ENCODE data around the gene PPP2R2D. TPM values are rescaled to one million over a fixed set of nuclear protein-coding genes. Genes with fewer than 3 reads are reported as not detected.
"Not testable (repeated sequence)": the region's sequence is repeated elsewhere in the genome, so short reads cannot be mapped to it uniquely, and the experiment has no call there.

The PPP2R2D gene
- polyA plus RNA-seq, 4 donors = 38.5 to 53.4 (median 41.8) TPM

GRCh38 chr10:131972474-131973071, 71.8 kb downstream of the PPP2R2D start:
- peak in 1 of 4 donors; percentile 62 for DNase-seq (ENCODE audit: low read depth in 4 of 4, low spot score in 2 of 4)

DNA sequence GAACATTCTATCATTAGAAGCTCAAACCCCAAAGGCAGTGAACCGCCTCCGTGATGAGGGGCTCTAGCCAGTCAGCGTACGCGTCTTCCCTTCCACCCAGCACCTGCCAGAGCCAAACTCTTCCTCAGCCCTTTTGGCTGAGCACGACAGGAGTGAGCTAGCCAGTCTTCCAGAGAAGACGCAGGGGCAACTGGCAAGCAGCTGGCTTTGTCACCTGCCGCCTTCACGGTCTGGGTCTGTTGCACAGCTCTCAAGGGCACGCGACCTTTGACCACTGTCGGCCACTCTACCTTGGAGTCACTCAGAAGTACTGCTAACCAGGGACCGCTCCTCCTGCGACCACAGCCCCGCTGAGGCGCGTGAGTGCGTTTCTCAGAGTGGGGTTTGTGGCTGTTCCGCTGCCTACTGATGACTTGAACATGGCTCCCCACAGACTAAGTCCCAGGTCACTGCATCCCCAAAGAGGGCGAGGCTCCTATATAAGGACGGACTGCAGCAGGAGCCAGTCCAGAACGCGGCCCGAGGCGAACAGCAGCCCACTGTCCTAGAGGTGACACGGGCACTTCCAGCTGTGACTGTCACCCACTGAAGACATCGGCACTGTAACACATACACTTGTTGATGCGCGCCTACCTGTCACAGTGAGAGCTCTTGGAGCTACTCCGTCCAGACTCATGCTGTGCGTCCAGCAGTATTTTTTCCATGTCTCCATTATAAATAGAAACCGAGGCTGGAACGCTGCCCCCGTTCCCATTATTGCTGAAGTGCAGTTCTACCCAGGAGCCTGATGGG, 72.5 kb downstream of the PPP2R2D start:
- DNase-seq (ENCODE audit: low read depth in 4 of 4, low spot score in 2 of 4) = no peak

GRCh38 chr10:131974034-131974817, 73.4 kb downstream of the PPP2R2D start:
- DNase-seq (ENCODE audit: low read depth in 4 of 4, low spot score in 2 of 4) = no peak

GRCh38 chr10:131975003-131975402, 74.2 kb downstream of the PPP2R2D start:
- DNase-seq (ENCODE audit: low read depth in 4 of 4, low spot score in 2 of 4) = no peak

DNA sequence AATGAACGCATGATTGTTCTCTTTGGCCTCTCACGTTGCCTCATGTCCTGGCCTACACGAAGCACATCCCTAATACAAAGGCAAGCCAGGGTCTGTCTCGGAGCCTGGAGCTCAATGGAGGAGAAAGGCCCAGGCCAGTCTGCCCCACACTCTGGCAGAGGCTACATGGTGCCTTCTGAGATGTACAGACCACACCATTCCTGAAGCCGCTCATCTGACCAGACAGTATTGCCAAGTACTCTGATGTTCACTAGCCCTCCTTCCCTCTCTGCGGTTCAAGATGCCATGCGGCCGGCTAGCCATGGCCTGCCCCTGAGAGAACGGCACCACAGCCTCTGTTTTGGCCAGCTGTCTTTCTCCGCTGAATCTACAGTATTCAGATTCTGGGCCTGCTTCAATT, 75.0 kb downstream of the PPP2R2D start:
- DNase-seq (ENCODE audit: low read depth in 4 of 4, low spot score in 2 of 4) = no peak

DNA sequence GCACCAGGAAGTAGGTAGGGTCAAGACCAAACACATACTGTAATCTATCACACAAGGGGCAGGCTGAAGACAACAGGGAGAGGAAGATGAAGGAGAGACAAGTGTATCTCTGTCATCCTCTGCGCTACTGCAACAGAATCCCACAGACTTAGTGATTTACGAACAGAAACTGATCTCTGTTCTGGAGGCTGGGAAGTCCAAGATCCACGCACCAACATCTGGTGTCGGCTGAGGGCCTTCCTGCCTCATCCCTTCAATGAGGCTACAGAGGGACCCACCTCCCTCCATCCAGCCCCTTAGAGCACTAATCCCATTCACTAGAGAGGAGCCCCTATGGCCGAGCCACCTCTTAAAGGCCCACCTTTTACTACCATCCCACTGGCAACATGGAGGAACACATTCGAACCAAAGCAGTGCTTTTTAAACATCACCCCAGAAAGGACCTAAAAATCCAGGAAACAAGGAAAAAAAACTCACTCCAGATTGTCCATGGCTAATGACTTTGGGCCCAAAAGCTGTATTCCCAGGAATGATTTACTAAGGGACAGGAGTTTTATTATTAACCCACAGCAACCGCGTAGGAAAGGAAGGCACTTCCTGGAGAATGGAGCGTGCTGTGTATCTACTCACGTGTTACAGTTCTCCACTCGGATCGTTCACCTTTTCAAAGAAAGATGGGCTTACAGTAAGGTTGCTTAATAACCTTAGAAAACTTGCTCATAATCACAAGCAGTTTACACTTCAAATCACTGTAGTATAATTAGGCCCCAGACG, 76.7 kb downstream of the PPP2R2D start:
- DNase-seq (ENCODE audit: low read depth in 4 of 4, low spot score in 2 of 4) = no peak

DNA sequence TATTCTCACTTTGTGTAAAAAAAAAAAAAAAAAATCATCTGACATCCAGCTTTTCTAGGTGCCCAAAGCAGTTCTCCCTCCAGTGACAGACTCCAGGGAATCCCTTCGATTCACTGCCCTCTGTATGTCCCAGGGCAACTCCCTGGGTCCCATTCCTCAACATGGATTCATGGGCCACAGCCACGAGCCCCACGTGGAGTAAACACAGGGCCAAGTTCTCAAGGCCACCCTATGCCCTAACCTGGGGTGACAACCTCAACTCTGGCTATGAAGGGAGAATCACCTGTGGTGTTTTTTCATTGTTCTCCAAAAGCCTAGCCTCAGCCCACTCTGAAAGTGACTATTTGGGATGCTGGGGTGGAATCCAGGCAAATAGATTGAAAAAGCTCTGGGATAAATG, 77.6 kb downstream of the PPP2R2D start:
- DNase-seq (ENCODE audit: low read depth in 4 of 4, low spot score in 2 of 4) = no peak

- DNase-seq (ENCODE audit: low read depth in 4 of 4, low spot score in 2 of 4) = no peak
Observed at GRCh38 chr10:131978851-131979250, 78.0 kb downstream of the PPP2R2D start.

GRCh38 chr10:131979336-131979735, 78.5 kb downstream of the PPP2R2D start:
- no peak for DNase-seq (ENCODE audit: low read depth in 4 of 4, low spot score in 2 of 4)

- no peak for DNase-seq (ENCODE audit: low read depth in 4 of 4, low spot score in 2 of 4)
Observed at GRCh38 chr10:131979821-131980270, 79.0 kb downstream of the PPP2R2D start.

GRCh38 chr10:131980321-131980720, 79.5 kb downstream of the PPP2R2D start:
- no peak for DNase-seq (ENCODE audit: low read depth in 4 of 4, low spot score in 2 of 4)

DNA sequence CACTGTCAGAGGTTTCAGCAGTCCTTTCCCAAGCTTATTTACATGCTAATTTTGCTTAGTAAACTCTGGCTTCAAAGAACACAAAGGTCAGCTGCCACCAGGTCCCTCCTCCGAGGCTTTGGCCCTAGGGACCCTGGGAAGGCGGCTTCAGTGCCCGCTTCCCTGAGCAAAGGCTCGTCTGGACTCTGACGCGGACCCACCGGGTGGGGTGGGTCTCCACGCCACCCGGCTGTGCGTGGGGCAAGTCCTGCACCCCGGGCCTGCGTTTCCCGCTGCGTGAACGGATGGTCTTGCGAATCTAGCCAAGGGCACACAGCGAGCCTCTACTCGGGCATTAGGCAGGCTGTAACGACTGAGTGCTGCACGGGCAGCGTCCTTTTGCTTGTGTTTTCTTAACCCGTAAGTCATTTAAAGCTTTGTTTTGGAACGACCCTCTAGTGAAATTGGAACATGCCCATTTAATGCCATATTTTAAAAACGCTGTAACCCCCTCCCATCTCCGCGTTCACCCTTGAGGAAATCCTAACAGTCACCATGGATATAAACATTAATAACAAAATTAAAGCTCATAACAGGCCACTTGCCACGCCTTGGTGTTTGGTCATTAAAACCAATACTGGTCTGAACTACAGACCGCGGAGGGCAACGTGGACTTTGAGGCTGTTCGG, 80.1 kb downstream of the PPP2R2D start:
- DNase-seq (ENCODE audit: low read depth in 4 of 4, low spot score in 2 of 4) = no peak

GRCh38 chr10:131981429-131982184, 80.8 kb downstream of the PPP2R2D start, which contains the start of gene BNIP3:
Gene BNIP3 (minus strand): TSS chr10:131981923. CDS start chr10:131981806, 117 bp downstream.
- peak; percentile 74 to 87 (median 86) for DNase-seq (ENCODE audit: low read depth in 4 of 4, low spot score in 2 of 4)

GRCh38 chr10:131982185-131982756, 81.5 kb downstream of the PPP2R2D start:
- DNase-seq (ENCODE audit: low read depth in 4 of 4, low spot score in 2 of 4) = no peak

DNA sequence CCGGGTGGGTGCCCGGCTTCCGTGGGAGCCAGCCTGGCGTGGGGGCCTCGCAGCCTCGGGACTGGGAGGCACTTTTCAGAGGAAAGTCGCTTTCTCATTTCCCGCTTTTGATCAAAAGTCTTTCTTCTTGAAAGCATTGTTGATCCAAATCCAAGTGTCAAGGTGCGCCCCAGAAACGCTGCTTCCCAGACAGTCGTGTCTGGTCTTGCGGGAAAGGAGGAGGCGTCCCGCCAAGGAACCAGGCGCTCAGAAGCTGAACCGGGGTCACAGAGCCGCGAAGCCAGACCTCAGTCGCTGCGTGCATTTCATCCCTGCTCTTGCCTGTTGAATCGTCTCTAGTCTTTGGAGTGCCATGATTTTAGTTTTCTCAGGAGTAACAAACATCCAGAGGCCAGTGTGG, 82.0 kb downstream of the PPP2R2D start:
- no peak for DNase-seq (ENCODE audit: low read depth in 4 of 4, low spot score in 2 of 4)

- DNase-seq (ENCODE audit: low read depth in 4 of 4, low spot score in 2 of 4) = no peak
Observed at GRCh38 chr10:131983780-131984179, 83.0 kb downstream of the PPP2R2D start.

- DNase-seq (ENCODE audit: low read depth in 4 of 4, low spot score in 2 of 4) = not testable (repeated sequence)
Observed at GRCh38 chr10:131986851-131987250, 86.0 kb downstream of the PPP2R2D start.

DNA sequence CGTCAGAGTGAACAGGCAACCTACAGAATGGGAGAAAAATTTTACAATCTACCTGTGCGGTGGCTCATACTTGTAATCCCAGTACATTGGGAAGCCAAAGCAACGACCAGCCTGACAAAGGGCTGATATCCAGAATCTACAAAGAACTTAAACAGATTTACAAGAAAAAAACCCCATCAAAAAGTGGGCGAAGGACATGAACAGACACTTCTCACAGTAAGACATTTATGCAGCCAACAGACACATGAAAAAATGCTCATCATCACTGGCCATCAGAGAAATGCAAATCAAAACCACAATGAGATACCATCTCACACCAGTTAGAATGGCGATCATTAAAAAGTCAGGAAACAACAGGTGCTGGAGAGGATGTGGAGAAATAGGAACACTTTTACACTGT, 86.5 kb downstream of the PPP2R2D start:
- not testable (repeated sequence) for DNase-seq (ENCODE audit: low read depth in 4 of 4, low spot score in 2 of 4)

- not testable (repeated sequence) for DNase-seq (ENCODE audit: low read depth in 4 of 4, low spot score in 2 of 4)
Observed at GRCh38 chr10:131987786-131988185, 87.0 kb downstream of the PPP2R2D start.
